ENCODE data around the gene ANGEL1.
A peak's percentile ranks its signal among the peaks of the same experiment; 100 is the strongest.

The ANGEL1 gene

GRCh38 chr14:76814726-76815645, 2.3 kb upstream of the ANGEL1 start:
- DNase-seq, result no peak

- peak; percentile 30 for DNase-seq
Observed at GRCh38 chr14:76812093-76812421, 625 bp downstream of the ANGEL1 start.

GRCh38 chr14:76811561-76811960, 1.1 kb downstream of the ANGEL1 start:
- DNase-seq, result no peak

- peak; percentile 14 for DNase-seq
Observed at GRCh38 chr14:76810953-76811400, 1.7 kb downstream of the ANGEL1 start.

GRCh38 chr14:76810525-76810924, 2.2 kb downstream of the ANGEL1 start:
- no peak for DNase-seq

GRCh38 chr14:76808990-76809389, 3.7 kb downstream of the ANGEL1 start:
- DNase-seq, result no peak

- no peak for DNase-seq
Observed at GRCh38 chr14:76808011-76808410, 4.7 kb downstream of the ANGEL1 start.

GRCh38 chr14:76806446-76806845, 6.2 kb downstream of the ANGEL1 start:
- no peak for DNase-seq

GRCh38 chr14:76793956-76794355, 18.7 kb downstream of the ANGEL1 start:
- DNase-seq, result no peak

GRCh38 chr14:76793324-76793723, 19.4 kb downstream of the ANGEL1 start:
- DNase-seq, result no peak

- no peak for DNase-seq
Observed at GRCh38 chr14:76792422-76792821, 20.3 kb downstream of the ANGEL1 start.

GRCh38 chr14:76786601-76787000, 26.1 kb downstream of the ANGEL1 start:
- no peak for DNase-seq

GRCh38 chr14:76784881-76785280, 27.8 kb downstream of the ANGEL1 start:
- DNase-seq, result peak; percentile 82

- DNase-seq, result no peak
Observed at GRCh38 chr14:76784266-76784874, 28.3 kb downstream of the ANGEL1 start.

- DNase-seq, result no peak
Observed at GRCh38 chr14:76782885-76783566, 29.7 kb downstream of the ANGEL1 start.

- no peak for DNase-seq
Observed at GRCh38 chr14:76782115-76782884, 30.4 kb downstream of the ANGEL1 start.

- DNase-seq, result no peak
Observed at GRCh38 chr14:76781648-76782051, 31.0 kb downstream of the ANGEL1 start.

- no peak for DNase-seq
Observed at GRCh38 chr14:76780875-76781647, 31.6 kb downstream of the ANGEL1 start.

- no peak for DNase-seq
Observed at GRCh38 chr14:76780360-76780759, 32.3 kb downstream of the ANGEL1 start.

- no peak for DNase-seq
Observed at GRCh38 chr14:76780058-76780345, 32.7 kb downstream of the ANGEL1 start.

- DNase-seq, result no peak
Observed at GRCh38 chr14:76779221-76780057, 33.2 kb downstream of the ANGEL1 start.

All from NCI-H1092 treated with DMSO at 0.1 percent for 48 hours (cell line).